ENCODE measurements around the gene USE1.

DNA sequence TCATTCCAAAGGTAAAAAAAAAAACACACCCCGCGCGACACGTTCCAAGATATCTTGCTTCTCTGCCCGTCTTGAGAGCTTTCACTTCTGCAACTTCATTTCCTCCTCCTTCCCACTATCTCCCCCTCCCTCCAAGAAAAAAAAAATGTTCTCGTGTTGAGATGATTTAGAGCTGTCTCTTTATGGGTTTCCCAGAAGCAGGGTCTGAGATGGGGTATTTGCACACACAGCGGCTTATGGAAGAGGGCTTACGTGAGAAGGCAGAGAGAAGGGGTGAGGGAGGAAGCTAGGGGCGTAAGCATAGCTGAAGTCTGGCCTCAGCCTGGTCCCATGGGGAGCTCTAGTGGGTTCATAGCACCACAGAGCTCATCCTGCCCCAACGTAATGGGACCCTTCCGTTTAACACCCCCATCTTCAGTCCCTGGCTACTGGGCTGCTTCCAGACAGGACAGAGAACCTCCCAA, 31.3 kb upstream of the USE1 start:
- TF ChIP-seq, protein P1, sequence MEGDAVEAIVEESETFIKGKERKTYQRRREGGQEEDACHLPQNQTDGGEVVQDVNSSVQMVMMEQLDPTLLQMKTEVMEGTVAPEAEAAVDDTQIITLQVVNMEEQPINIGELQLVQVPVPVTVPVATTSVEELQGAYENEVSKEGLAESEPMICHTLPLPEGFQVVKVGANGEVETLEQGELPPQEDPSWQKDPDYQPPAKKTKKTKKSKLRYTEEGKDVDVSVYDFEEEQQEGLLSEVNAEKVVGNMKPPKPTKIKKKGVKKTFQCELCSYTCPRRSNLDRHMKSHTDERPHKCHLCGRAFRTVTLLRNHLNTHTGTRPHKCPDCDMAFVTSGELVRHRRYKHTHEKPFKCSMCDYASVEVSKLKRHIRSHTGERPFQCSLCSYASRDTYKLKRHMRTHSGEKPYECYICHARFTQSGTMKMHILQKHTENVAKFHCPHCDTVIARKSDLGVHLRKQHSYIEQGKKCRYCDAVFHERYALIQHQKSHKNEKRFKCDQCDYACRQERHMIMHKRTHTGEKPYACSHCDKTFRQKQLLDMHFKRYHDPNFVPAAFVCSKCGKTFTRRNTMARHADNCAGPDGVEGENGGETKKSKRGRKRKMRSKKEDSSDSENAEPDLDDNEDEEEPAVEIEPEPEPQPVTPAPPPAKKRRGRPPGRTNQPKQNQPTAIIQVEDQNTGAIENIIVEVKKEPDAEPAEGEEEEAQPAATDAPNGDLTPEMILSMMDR (IDR thresholded peaks at IDR 0.05; ENCODE audit: insufficient read depth, low read length, poor library complexity, severe bottlenecking) = no peak
- no peak for TF ChIP-seq EZH2phosphoT487 (conservative IDR thresholded peaks at IDR 0.05; ENCODE audit: low read length)
